Vagina (tissue), 2 donors: ENCODE results near the gene IMPA2.

Source experiments
- POLR2A ChIP-seq, 2 donors: fragments of 450-650 bp; IDR thresholded peaks; one replicate each; pipeline ENCODE4 v1.6.1; 2017; ENCODE audit warnings: antibody characterized with exemption in 2 of 2, mild to moderate bottlenecking in 2 of 2, moderate library complexity in 2 of 2
- TF ChIP-seq, protein P1 (sequence below), 3 experiments: fragments of 450-650 bp in 2 of 3; fragments of 200-600 bp in 1 of 3; sonication (generic) in 1 of 3; IDR thresholded peaks; one replicate each; pipeline ENCODE4 v1.5.1; 2017 to 2019; ENCODE audit warnings: antibody characterized with exemption in 3 of 3, mild to moderate bottlenecking in 2 of 3, moderate library complexity in 2 of 3

DNA sequence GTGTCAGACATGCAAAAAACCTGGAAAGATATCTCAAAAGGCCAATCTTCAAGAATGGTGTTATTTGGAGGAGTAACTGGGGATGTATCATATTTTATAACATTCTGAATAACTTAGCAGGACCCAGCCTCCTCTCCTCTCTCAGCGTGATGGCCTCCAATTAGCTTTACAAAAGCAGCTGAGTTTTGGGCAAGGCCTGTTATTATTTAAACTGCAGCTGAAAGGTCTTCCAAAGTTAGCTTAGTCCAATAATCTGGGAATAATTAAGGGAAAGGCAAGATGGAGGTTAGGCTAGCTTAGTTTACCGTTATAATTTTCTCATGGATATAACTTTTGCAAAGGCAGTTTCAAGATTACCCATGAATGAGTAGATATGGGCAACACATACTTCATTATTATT lies 40.4 kb upstream of the IMPA2 start:
- TF ChIP-seq, protein P1, sequence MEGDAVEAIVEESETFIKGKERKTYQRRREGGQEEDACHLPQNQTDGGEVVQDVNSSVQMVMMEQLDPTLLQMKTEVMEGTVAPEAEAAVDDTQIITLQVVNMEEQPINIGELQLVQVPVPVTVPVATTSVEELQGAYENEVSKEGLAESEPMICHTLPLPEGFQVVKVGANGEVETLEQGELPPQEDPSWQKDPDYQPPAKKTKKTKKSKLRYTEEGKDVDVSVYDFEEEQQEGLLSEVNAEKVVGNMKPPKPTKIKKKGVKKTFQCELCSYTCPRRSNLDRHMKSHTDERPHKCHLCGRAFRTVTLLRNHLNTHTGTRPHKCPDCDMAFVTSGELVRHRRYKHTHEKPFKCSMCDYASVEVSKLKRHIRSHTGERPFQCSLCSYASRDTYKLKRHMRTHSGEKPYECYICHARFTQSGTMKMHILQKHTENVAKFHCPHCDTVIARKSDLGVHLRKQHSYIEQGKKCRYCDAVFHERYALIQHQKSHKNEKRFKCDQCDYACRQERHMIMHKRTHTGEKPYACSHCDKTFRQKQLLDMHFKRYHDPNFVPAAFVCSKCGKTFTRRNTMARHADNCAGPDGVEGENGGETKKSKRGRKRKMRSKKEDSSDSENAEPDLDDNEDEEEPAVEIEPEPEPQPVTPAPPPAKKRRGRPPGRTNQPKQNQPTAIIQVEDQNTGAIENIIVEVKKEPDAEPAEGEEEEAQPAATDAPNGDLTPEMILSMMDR (IDR thresholded peaks at IDR 0.05): no peak
- TF ChIP-seq POLR2A (IDR thresholded peaks at IDR 0.05): no peak
